Embryonic facial prominence (tissue), 1 donor: ENCODE data around the gene AFDN.
A peak's percentile ranks its signal among the peaks of the same experiment; 100 is the strongest.

Experiments used
- DNase-seq: peaks from one replicate; pipeline ENCODE4 v3.0.0-alpha.2; 2016; ENCODE audit errors: extremely low spot score

The AFDN gene

GRCh38 chr6:167794161-167795157 lies 32.3 kb upstream of the AFDN start:
- DNase-seq, result no peak

DNA sequence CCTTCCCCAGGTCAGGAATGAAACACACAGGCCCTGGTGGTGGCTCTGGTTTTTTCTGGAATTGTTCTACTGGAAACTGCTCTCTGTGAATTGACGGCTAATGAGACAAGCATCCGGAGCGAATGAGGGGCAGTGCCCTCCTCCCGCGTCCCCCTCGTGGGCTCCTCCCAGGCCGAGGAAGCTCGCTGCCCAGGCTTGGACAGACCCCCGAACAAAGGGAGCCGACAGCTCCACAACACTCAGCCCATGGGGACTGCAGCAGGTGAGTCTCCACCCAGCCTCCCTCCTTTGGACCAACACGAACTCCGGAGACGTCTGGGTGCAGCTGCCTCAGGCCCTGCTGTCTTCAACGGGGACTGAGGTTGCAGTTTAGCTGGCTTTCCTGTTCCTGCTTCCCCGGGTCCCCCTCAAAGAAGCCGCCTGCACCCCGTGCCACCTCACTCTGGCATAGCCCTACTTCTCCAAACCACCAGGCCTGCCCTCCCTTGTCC lies 31.3 kb upstream of the AFDN start:
- DNase-seq, result no peak

GRCh38 chr6:167795874-167796191 lies 30.9 kb upstream of the AFDN start:
- DNase-seq, result no peak

GRCh38 chr6:167796192-167796981 lies 30.3 kb upstream of the AFDN start:
- DNase-seq, result no peak

DNA sequence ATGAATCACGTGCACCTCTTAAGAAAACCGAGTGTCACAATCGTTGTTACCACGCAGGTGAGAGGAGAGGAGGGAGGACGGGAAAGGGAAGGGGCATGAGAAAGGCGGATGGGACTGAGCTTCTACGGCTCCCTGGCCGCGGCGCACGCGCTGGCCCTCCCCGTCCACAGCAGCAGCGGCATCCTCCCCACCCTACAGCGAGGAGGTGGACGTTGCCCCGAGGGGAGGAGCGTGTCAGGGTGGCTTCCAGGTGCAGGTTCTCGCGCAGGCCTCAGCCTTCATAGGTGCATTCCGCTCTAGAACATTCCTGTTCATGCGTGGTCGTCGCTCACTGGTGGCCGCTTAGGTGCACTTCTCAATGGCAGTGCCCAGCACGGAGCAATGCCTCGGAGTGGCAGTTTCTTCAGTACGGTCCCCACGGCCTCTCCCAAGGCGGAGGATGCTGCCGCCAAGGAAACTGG lies 29.7 kb upstream of the AFDN start:
- no peak for DNase-seq

DNA sequence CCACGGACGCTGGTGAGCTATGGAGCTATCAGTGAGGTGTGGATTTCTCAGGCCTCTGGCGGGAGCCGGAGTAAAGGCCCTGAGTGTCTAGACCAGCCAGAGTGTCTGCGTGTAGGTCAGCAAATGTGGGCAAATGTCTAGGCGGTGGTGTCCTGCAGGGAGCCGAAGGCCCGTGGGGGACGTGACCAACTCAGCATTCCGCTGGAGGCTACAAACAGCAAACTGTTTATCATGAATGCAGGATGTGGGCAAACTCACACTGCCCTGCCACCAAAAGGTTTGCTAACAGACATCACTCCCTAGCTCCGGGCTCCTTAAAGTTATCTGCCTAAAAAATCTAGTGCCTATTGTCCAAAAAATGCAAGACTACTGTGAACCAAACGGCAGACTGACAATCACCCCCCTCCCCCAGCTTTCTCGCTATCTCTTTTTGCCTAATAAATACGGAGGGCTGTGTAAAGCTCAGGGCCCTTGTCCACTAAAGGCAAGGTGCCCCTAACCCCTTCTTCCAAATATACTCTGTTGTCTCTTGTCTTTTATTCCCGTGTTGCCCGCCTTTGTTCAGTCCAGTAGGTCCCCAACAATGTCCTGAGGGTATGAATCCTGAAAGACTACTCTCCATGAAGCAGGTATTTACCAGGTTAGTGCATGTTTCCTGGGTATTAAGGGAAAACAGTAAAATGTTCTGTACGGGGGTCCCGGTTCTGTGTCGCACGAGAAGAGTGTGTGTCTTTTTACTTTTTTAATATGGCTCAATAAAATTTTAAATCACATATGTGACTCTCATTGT lies 29.0 kb upstream of the AFDN start:
- no peak for DNase-seq

GRCh38 chr6:167798453-167798852 lies 28.3 kb upstream of the AFDN start:
- DNase-seq, result no peak

DNA sequence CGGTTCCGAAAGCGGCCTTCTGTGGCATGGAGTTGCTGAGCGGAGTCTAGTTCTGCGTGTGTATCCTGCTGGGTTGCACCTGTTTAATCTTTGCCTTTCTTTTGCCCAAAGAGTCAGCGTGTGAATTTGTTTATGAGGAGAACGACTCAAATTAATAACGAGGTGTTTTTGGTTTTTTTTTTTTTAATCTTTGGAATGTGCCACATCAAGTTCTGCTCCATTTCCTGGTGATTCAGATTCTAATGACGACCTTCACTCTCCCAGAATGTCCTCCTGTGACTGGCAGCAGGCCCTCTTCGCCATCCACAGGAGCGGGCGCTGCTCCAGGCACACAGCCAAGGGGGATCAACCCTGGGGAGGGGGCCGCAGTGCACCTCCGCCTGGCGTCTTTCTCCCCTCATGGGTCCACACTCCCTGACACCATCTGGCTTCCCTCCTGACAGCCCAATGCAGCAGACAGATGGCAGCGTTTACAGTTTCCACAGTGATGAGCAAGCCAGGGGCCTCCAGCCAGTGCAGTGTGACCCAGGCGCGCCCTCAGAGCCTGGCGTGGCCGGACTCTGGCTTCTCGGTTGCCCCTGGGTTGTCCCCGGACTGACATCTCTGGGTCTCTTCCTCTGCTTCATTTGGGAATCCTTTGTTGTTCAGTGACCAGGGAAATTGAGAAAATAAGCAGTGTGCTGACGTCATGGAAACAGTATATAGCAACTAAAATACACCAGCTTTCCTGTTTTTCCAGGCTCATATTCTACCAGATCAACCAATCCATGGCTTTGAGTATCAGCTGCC lies 27.5 kb upstream of the AFDN start:
- DNase-seq, result peak; percentile 20

DNA sequence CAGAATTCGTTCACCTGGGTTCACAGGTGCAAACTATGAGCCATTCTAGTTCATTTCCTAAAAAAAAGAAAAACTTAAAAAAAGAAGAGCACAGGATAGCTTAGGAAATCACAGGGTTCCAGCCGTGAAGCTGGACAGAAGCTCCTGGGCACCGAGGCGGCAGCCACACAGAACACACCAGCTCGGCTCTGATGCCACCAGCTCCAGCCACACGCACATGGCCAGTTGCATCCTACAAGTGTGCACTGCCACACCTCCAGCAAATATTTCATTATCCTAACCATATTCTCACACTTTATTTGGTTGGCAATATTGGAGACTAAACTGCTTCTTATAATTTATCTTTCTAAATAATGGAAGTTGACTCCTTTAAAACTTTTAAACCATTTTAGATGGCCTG lies 26.2 kb upstream of the AFDN start:
- DNase-seq, result no peak

DNA sequence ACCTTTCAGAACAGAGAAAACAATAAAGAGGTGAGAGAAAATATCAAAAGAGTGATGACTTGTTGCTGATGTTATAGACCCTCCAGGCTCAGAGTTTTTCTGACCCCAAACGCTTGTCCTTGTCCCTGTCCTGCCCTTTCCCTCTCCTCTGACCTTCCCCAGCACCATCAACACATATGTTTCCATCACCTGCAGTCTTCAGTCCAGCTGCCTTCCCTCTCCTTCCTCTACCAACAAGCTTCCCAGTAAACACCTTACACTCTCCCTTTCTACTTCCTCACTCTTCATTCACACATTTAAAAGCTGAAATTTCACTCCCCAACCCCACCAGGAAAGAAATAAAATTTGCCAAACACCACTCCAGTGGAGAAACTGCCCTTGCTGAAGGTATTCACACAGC lies 25.4 kb upstream of the AFDN start:
- no peak for DNase-seq

GRCh38 chr6:167802339-167802738 lies 24.4 kb upstream of the AFDN start:
- no peak for DNase-seq

DNA sequence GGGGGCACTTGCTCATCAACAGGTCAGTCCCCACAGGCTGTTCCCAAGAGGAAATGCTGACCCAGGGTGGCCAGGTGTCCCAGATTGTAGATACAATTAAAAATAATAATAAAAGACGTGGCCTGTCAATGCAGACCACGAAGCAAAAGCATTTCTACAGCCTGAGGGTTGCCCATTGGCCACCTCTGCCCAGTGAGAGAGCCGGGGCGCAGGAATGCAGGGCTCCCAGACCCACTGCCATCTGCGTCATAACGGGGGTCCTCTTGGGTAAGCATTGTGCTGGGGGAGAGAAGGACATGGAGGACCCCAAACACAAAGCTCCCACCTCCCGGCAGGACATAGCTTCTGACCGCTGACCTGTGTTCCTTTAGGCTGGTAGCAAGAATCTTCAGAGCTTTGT lies 22.9 kb upstream of the AFDN start:
- DNase-seq, result no peak

DNA sequence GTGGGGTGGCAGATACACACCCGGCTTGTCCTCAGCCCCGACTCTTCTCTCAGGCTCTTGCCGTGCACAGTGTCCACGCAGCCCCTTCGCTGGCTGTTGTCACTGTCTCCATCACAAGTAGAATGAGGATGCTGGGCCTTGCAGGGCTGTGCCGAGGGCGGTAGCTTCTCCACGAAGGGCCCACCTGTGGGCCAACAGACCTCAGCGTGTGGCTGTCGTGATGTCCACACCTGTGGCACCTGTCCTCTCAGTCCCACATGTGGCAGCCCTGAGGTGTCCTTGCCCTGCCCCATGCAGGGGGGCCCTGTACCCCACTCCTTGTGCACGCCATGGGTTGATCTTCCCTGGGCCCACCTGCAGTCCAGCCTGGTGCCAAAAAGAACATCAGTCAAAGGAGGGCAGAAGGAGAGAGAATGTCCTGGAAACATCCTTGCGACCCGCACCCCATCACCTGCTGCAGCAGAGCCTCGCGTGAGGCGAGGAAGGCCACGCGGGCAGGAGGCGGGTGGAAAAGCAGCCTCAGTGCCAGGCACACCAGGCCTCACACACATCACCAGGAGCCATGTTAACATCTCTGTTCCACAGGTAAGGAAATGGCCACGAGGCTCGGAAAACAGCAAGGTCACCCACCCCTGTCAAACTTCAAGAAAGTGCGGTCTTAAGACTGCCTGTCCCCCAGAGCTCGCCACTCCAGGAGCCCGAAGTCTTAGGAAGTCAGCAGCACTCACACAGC lies 22.3 kb upstream of the AFDN start:
- DNase-seq, result no peak

GRCh38 chr6:167805349-167806060 lies 21.2 kb upstream of the AFDN start:
- DNase-seq, result no peak

- no peak for DNase-seq
Measured at GRCh38 chr6:167806061-167806700, 20.5 kb upstream of the AFDN start.

DNA sequence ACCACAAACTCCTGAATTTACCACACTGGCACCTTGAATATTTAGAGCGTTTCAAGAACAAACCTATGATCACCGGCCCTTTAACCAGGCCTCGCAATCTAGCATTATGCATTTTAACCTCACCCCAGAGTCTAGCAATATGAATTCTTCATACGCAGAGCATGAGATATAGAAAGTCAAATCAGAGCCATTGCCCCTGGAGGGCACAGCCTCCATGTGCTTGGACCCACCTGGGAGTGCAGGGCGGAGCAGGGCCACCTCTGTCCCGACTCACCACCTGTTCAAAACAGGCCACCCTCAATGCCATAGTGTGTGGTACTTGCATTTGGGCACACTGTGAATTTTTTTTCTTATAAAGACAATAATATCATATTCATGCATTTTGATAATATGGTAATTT lies 19.5 kb upstream of the AFDN start:
- no peak for DNase-seq

- DNase-seq, result no peak
Measured at GRCh38 chr6:167807756-167808155, 19.0 kb upstream of the AFDN start.

DNA sequence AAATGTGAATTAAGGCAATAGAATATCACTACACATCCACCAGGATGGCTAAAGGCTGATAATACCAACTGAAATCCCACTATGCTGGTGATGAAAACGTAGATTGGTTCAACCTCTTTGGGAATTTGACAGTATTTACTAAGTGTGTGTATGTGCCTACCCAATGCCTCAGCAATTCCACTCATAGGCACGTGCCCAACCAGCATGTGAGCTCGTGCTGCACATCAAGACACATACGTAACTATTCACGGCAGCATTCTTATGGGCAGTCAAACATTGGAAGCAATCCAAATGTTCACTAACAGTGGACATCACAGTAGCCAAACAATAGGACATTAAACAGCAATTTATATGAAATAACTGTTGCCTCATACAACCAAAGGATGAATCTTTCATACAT lies 15.7 kb upstream of the AFDN start:
- DNase-seq, result no peak

DNA sequence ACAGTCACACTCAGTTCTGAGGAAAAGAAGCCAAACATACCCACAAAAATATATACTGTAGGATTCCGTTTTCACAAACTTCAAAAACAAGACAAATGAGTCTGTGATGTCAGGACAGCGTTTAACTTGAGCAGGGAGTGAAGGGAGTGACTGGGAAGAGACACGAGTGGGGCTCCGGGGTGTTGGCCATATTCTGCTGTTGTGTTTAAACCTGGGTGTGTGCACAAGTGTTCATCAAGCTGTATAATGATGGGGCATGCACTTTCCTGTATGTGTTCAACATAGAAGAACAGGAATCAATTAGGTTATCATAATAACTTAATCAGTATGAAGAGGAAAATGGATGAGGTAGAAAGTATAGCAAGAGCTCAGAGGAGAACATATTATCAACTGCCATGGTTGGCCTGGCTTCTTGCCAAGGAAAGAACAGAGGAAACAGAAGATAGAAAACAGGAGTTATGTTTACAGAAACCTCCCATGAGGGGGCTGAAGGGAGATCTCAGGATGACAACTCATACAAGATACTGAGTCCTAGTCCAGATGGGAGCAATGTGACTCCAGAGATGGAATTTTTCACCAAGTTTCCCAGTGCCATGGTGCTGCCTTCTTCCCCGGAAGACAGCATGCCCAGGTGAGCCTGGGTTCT lies 15.1 kb upstream of the AFDN start:
- DNase-seq, result no peak
